ENCODE measurements around the gene SORCS2. TPM values are rescaled to one million over a fixed set of nuclear protein-coding genes. Genes with fewer than 3 reads are reported as not detected.

SORCS2 gene
- total and polyA plus RNA-seq, 2 of the 13 experiments (the other 11 are each of a cell fraction or from before 2014, with no cell fraction given) = 0.82 to 1.0 TPM

DNA sequence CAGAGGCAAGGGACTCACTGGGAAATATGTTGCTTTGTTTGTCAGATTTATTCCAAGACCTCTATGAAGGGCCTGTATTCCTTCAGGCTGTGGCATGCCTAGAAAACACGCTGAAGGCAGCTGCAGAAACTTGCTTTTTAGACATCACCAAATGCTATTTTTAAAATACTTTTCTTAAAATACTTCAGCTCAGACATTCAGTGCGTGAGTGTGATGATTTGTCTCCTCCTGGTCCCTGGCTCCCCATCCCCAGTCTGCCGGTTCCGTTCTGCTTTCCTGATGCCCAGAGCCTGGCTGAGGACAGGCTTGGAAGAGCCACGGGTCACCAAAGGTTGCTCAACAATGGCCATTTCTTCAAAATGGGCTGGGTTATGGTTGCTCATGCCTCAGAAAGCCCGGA, 187.4 kb downstream of the SORCS2 start (continued):
- TF ChIP-seq, protein P1, sequence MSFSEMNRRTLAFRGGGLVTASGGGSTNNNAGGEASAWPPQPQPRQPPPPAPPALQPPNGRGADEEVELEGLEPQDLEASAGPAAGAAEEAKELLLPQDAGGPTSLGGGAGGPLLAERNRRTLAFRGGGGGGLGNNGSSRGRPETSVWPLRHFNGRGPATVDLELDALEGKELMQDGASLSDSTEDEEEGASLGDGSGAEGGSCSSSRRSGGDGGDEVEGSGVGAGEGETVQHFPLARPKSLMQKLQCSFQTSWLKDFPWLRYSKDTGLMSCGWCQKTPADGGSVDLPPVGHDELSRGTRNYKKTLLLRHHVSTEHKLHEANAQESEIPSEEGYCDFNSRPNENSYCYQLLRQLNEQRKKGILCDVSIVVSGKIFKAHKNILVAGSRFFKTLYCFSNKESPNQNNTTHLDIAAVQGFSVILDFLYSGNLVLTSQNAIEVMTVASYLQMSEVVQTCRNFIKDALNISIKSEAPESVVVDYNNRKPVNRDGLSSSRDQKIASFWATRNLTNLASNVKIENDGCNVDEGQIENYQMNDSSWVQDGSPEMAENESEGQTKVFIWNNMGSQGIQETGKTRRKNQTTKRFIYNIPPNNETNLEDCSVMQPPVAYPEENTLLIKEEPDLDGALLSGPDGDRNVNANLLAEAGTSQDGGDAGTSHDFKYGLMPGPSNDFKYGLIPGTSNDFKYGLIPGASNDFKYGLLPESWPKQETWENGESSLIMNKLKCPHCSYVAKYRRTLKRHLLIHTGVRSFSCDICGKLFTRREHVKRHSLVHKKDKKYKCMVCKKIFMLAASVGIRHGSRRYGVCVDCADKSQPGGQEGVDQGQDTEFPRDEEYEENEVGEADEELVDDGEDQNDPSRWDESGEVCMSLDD (CRISPR knock-in tag; IDR thresholded peaks at IDR 0.05; ENCODE audit: borderline replicate concordance) = no peak
- TF ChIP-seq ZSCAN25 (CRISPR knock-in tag; IDR thresholded peaks at IDR 0.05) (no peak), GPN1 (CRISPR knock-in tag; IDR thresholded peaks at IDR 0.05; ENCODE audit: borderline replicate concordance) (no peak)

DNA sequence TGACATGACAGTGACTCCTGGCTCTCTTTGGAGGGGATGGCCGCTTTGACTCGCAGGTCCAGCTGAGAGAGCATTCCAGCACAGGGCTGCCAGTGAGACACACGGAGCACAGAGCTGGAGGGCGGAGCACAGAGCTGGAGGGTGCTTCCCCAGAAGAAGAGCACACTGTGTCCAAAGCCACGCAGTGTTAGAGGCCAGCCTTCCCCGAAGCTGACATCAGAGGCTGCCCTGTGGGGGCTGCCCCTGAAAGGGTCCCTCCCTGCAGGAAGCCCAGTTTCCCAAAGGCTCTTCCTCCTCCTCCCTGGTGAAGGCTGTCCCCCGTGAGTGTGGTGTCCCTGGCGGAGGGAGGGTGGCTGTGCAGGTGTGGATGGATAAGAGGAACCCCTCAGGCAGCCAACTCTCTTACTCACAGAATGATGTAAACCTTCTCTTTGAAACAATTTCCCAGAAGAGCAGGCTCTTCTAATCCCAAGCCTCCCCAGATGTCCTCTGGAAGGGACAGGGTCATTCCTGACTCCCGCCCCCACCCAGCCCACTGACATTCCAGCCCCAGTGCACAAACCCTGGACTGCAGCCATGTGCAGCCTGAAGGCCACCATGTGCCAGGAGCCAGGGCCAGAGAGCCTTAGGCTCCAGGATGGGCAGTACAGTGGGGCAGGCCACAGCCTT, 189.0 kb downstream of the SORCS2 start:
- peak; percentile 83 for ATAC-seq
- no peaks in the 10 kb centered on the region for H4K20me1 ChIP-seq (ENCODE audit: insufficient read depth, low read length)
- no peaks in the 10 kb centered on the region for H3K79me2 ChIP-seq (ENCODE audit: insufficient read depth, low read length)
- peaks cover 3 to 20% of the 10 kb centered on the region in 2 experiments; a peak in 2 of 5 replicates for H3K27me3 ChIP-seq (ENCODE audit: control insufficient read depth in 1 of 2, insufficient read depth in 2 of 2, low read length in 2 of 2)
- no peak overlapping the region for H3K4me2 ChIP-seq (ENCODE audit: low read depth, low read length)
- TF ChIP-seq, protein P2, sequence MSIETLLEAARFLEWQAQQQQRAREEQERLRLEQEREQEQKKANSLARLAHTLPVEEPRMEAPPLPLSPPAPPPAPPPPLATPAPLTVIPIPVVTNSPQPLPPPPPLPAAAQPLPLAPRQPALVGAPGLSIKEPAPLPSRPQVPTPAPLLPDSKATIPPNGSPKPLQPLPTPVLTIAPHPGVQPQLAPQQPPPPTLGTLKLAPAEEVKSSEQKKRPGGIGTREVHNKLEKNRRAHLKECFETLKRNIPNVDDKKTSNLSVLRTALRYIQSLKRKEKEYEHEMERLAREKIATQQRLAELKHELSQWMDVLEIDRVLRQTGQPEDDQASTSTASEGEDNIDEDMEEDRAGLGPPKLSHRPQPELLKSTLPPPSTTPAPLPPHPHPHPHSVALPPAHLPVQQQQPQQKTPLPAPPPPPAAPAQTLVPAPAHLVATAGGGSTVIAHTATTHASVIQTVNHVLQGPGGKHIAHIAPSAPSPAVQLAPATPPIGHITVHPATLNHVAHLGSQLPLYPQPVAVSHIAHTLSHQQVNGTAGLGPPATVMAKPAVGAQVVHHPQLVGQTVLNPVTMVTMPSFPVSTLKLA (IDR thresholded peaks at IDR 0.05) = peak; percentile 95
- TF ChIP-seq TBX2 (CRISPR knock-in tag; IDR thresholded peaks at IDR 0.05; ENCODE audit: borderline replicate concordance) = no peak
- TF ChIP-seq, protein P3, sequence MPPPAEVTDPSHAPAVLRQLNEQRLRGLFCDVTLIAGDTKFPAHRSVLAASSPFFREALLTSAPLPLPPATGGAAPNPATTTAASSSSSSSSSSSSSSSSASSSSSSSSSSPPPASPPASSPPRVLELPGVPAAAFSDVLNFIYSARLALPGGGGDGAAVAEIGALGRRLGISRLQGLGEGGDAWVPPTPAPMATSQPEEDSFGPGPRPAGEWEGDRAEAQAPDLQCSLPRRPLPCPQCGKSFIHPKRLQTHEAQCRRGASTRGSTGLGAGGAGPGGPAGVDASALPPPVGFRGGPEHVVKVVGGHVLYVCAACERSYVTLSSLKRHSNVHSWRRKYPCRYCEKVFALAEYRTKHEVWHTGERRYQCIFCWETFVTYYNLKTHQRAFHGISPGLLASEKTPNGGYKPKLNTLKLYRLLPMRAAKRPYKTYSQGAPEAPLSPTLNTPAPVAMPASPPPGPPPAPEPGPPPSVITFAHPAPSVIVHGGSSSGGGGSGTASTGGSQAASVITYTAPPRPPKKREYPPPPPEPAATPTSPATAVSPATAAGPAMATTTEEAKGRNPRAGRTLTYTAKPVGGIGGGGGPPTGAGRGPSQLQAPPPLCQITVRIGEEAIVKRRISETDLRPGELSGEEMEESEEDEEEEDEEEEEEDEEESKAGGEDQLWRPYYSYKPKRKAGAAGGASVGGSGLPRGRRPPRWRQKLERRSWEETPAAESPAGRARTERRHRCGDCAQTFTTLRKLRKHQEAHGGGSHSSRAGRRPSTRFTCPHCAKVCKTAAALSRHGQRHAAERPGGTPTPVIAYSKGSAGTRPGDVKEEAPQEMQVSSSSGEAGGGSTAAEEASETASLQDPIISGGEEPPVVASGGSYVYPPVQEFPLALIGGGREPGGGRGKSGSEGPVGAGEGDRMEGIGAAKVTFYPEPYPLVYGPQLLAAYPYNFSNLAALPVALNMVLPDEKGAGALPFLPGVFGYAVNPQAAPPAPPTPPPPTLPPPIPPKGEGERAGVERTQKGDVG (CRISPR knock-in tag; IDR thresholded peaks at IDR 0.05; ENCODE audit: borderline replicate concordance) = no peak
- no peak for TF ChIP-seq ZNF282 (IDR thresholded peaks at IDR 0.05; ENCODE audit: partially characterized antibody)
- DNase-seq (ENCODE audit: low spot score) = no peak
- ChIA-PET POLR2A (no interaction called here), CTCF (ENCODE audit: low intra/inter-chr PET ratio, low total read pairs) (no interaction called here)
- no peak overlapping the region for H2AFZ ChIP-seq (ENCODE audit: low read length)
- no TSS peak for BruUV-seq (replicated peaks)
- H3K4me3 ChIP-seq (replicated peaks in 1 of 3; ENCODE audit: insufficient read depth in 1 of 3, low read depth in 2 of 3, low read length in 3 of 3) = no peak overlapping the region
- H3K9me3 ChIP-seq (ENCODE audit: low read length) = no peaks in the 10 kb centered on the region
- WGBS (ENCODE audit: low lambda C conversion rate) = 14% methylated on average over 1 of the region's 9 CpGs
- in situ Hi-C loops (cut with HindIII; ENCODE audit: extremely low pct_ligation_motif_present, low pct_unique_long_range_greater_than_20kb) (no loop called here), intact Hi-C loops (cut with micrococcal nuclease; ENCODE audit: unreplicated experiment) (no loop called here)
- H3K27ac ChIP-seq (ENCODE audit: extremely low read length, insufficient read depth, low read length) = no peak overlapping the region
- FAIRE-seq = no peak
- H3K4me1 ChIP-seq (ENCODE audit: insufficient read depth, low read length) = no peaks in the 10 kb centered on the region
- no peaks in the 10 kb centered on the region for H3K36me3 ChIP-seq (replicated peaks in 1 of 2; ENCODE audit: control insufficient read depth in 1 of 2, insufficient read depth in 2 of 2, low read length in 2 of 2)
- no peak overlapping the region for H3K9ac ChIP-seq (ENCODE audit: insufficient read depth, low read depth, low read length)
